GM21576 (cell line): ENCODE measurements around the gene GH2.
"Not testable (repeated sequence)": the region's sequence is repeated elsewhere in the genome, so short reads cannot be mapped to it uniquely, and the experiment has no call there.

Experiments used
- ATAC-seq: cut with Tn5 transposase; IDR thresholded peaks from one replicate; pipeline ENCODE4 v1.9.1; 2021; ENCODE audit warnings: mild to moderate bottlenecking, moderate library complexity; ENCODE audit not compliant: unreplicated experiment

Gene GH2

GRCh38 chr17:63911657-63912100 is 29.9 kb upstream of the GH2 start:
- ATAC-seq = no peak

DNA sequence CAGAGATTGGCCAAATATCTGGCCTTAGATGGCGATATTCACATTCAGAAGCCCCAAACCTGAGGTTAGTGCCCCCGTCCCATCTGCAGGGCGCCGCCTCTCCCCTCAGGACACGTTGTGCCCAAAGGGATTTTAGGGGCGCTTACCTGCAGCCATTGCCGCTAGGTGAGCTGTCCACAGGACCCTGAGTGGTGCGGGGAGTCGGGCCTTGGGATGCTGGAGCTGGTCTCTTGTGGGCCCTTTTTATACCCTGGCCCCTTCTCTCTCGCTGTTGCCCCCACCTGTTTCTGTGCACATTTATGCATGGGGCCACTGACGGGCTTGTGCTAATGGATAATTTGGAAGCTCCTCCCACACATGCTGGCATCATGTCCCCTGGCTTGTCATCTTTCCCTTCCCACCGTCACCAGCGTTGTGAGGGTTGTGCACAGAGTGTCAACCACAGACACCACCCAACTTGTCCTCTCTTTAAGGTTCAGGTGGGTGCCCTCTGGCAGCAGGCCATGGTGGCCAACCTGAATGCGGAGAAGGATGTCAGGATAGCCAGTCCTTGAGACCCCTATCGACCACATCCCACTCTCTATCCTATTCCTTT is 29.4 kb upstream of the GH2 start, which contains the start of gene CSHL1:
Gene CSHL1, minus strand, starts transcription at position 218 of the 595 bp plus-strand sequence. Its CDS starts 62 bp downstream, at position 156.
- no peak for ATAC-seq

- no peak for ATAC-seq
These were observed 28.4 kb upstream of the GH2 start for GRCh38 chr17:63910096-63910495.

DNA sequence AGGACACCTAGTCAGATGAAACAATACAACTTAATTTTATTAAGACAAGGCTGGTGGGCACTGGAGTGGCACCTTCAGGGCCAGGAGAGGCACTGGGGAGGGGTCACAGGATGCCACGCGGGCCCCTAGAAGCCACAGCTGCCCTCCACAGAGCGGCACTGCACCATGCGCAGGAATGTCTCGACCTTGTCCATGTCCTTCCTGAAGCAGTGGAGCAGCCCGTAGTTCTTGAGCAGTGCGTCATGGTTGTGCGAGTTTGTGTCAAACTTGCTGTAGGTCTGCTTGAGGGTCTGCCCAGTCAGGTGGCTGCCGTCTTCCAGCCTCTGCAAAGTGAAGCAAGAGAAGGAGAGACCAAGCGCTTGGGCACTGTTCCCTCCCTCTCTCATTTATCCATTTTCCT is 27.8 kb upstream of the GH2 start:
- ATAC-seq = not testable (repeated sequence)

DNA sequence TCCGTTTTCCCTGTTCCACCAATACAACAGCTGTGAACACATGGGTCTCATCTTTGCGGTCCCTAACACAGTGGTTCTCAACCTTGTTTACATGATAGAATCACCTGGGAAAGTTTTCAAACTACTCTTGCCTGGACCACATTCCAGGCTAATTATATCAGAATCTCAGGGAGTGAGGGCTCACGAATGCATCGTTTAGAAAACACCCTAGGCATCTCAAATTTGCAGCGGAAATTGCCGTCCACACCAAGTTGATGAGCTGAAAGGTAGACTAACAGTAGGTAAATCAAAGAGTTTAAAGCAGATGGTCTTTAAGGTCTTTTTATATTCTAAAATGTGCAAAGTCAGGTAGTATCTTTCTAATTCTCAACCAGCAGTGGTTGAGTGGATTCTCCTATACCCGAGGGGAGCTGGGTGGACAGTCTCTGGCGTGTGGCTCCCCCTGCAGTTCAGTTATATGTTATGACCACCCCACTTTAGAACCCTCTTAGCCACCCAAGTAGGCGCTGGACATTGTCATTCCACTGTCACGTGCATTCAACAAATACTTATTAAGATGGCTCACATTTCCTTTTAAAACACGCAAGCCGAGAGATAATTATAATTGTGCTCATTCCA is 25.5 kb upstream of the GH2 start:
- not testable (repeated sequence) for ATAC-seq

GRCh38 chr17:63904796-63905195 is 23.1 kb upstream of the GH2 start:
- not testable (repeated sequence) for ATAC-seq

- ATAC-seq = not testable (repeated sequence)
These were observed 22.1 kb upstream of the GH2 start for GRCh38 chr17:63903787-63904201.

DNA sequence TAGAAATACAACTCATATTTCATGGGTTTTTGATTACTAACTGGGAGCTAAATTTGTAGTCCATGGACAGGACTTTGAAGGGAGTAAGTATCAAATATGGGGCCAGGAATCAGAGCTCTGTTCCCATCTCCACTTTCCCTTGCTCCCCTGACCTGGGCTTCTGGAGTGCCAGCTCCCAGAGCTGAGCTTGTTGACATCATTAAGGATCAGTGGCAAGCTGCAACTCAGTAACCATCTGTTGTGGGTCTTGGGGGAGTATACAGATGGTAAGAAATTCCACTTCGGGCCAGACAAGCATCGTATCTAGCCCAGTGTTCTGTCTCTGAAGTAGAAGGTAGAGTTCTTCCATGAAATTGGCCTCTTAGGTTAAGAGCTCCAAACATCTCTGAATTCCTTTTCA is 20.2 kb upstream of the GH2 start:
- ATAC-seq = not testable (repeated sequence)

DNA sequence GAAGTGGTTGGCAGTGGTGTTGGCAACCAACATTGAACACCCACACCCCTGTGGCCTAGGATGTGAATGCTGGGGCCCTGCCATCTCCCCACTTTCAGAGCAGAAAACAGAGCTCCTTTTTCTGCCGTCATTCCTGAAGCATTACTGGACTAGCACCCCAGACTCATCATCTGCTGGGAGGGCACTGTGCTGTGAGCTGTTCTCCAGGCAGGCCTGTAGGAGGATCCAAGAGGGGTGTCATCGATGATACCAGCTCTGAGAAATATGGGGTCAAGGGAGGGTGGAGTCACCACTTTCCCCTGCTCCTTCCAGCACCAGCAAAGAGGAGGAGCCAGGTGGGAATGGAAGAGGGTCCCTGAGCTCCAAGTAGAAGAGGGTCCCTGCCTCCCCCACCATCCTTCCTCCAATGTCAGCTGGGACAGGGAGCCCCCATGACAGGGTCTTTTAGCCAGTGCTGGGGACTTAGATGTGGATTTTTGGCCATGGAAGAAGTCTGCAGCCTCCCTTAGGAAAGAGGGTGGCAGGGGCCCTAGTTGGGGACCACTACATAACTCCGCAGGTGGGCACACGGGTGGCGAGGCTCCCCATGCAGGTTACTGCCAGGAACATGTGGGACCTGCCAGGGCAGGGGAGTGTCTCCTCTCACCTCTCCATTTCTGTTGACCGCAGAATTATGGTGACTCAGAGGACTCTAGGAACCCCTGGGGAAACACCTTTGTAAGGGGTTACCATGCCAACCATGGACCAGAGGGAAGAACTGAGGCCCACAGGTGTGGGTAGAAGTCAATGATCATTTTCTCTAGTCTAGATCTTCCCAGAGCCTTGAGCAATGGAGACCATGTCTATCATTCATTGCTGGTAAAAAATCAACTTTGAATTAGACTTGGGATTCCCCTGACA is 17.4 kb upstream of the GH2 start:
- not testable (repeated sequence) for ATAC-seq

GRCh38 chr17:63896524-63897354 is 15.0 kb upstream of the GH2 start, which contains the start of gene CSH1:
Gene CSH1 (minus strand): TSS chr17:63896574. CDS start chr17:63896511, 63 bp downstream.
- not testable (repeated sequence) for ATAC-seq

- ATAC-seq = not testable (repeated sequence)
These were observed 13.1 kb upstream of the GH2 start for GRCh38 chr17:63894821-63895220.

GRCh38 chr17:63894021-63894420 is 12.3 kb upstream of the GH2 start:
- ATAC-seq = not testable (repeated sequence)

GRCh38 chr17:63892316-63893037 is 10.7 kb upstream of the GH2 start:
- not testable (repeated sequence) for ATAC-seq

DNA sequence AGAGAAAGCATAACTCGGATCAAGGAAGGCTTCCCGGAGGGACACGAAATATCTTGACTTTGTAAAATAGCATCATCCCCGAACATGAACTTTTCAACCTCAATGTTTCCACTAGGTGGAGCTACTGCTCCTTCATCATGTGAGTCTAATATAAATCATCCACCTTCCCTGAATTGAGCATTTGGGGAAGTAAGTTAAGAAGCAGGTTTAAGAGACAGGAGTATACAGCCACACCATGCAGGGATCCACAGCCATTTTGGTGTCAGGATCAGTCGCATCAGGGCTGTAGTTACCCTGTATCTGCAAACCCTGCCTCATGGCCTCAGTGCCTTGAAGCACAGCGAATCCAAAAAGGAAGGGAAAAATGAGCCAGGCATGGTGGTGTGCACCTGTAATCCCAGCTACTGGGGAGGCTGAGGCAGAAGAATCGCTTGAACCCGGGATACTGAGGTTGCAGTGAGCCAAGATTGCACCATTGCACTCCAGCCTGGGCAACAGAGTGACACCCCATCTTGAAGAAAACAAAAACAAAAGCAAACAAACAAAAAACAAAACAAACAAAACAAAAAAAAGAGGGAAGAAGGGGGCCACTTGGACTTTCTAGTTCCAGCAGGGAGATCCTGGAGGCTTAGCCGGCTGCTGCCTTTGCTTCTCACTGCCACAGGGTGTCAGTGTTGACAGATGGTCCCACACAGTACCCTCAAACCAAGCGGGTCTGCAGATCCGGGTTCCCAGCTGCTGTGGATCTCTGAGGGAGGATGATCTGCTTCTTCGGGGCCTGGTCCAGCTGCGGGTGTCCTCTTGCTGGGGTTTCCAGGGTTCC is 7.5 kb upstream of the GH2 start:
- ATAC-seq = not testable (repeated sequence)

GRCh38 chr17:63885119-63885518 is 3.4 kb upstream of the GH2 start:
- ATAC-seq = not testable (repeated sequence)

GRCh38 chr17:63882626-63883126 is 932 bp upstream of the GH2 start:
- ATAC-seq = not testable (repeated sequence)

DNA sequence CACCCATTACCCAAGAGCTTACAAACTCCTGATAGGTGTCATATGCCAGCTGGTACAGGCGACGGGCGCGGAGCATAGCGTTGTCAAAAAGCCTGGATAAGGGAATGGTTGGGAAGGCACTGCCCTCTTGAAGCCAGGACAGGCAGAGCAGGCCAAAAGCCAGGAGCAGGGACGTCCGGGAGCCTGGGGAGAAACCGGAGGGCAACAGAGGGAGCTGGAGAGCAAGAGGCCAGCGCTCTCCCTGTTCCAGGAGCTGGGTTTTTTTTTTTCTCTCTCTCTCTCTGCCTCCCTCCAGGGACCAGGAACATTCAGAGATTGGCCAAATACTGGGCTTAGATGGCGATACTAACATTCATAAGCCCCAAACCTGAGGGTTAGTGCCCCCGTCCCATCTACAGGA is 407 bp downstream of the GH2 start:
- not testable (repeated sequence) for ATAC-seq

DNA sequence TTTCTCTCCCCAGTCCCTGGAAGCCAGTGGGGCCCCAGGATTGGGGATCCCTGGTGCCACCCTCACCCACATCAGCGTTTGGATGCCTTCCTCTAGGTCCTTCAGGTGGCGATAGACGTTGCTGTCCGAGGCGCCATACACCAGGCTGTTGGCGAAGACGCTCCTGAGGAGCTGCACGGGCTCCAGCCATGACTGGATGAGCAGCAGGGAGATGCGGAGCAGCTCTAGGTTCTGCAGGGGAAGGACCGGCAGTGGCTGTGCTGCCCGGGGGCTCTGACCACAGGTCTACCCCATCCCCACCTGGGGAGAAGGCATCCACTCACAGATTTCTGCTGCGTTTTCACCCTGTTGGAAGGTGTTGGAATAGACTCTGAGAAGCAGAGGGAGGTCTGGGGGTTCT is 1.0 kb downstream of the GH2 start:
- ATAC-seq = no peak

DNA sequence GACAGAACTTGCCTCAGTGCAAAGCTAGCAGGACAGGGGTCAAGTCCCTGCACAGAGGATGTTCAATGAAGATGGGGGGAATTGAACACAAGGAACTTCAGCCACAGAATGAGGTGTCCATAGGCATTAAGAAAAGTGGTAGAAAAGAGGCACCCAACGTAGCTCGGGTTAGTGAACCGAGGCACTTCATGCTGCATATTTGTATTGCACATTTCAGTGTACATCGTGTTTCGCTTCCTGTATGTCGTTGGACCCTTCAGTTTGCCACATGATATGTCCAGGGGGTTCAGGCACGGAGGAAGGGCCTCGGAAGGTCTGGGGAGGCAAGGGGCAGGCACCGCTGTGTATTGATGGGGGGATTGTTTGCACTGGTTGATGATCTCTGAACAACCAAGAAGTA is 3.3 kb downstream of the GH2 start:
- ATAC-seq = not testable (repeated sequence)
